H9 (cell line): ENCODE measurements around the gene ACSL6. TPM values are rescaled to one million over a fixed set of nuclear protein-coding genes. Genes with fewer than 3 reads are reported as not detected.

Experiments used
- DNase-seq: peaks from one replicate; pipeline ENCODE4 v3.0.0-alpha.2; 2017
- H2AFZ ChIP-seq: one replicate; pipeline ENCODE4 v1.6.1; 2013; ENCODE audit warnings: mild to moderate bottlenecking, low read length, control low read depth, moderate library complexity
- H2AK5ac ChIP-seq: 2 replicates; pipeline ENCODE4 v1.6.1; 2013; ENCODE audit warnings: low read length, control low read depth, mixed read lengths; ENCODE audit not compliant: insufficient read length
- H2BK120ac ChIP-seq: one replicate; pipeline ENCODE4 v1.6.1; 2013; ENCODE audit warnings: low read depth, mild to moderate bottlenecking, low read length, control low read depth, inconsistent platforms; ENCODE audit not compliant: poor library complexity, severe bottlenecking
- H2BK12ac ChIP-seq: 2 replicates; pipeline ENCODE4 v1.6.1; 2013; ENCODE audit warnings: low read length, control low read depth, mixed read lengths, low read depth; ENCODE audit not compliant: insufficient read length
- H2BK15ac ChIP-seq: 2 replicates; pipeline ENCODE4 v1.6.1; 2013; ENCODE audit warnings: low read depth, low read length, control low read depth
- H2BK20ac ChIP-seq: one replicate; pipeline ENCODE4 v1.6.1; 2013; ENCODE audit warnings: low read depth, mild to moderate bottlenecking, low read length, control low read depth, inconsistent platforms; ENCODE audit not compliant: poor library complexity, severe bottlenecking
- H2BK5ac ChIP-seq: 2 replicates; pipeline ENCODE4 v1.6.1; 2013; ENCODE audit warnings: low read length, control low read depth, mixed read lengths; ENCODE audit not compliant: insufficient read length
- H3K14ac ChIP-seq: 2 replicates; pipeline ENCODE4 v1.6.1; 2013; ENCODE audit warnings: low read length, control low read depth; ENCODE audit not compliant: insufficient read depth
- H3K18ac ChIP-seq: 2 replicates; pipeline ENCODE4 v1.6.1; 2013; ENCODE audit warnings: low read depth, mild to moderate bottlenecking, mixed read lengths, low read length, control low read depth; ENCODE audit not compliant: insufficient read length
- H3K23ac ChIP-seq: 2 replicates; pipeline ENCODE4 v1.6.1; 2013; ENCODE audit warnings: low read length, control low read depth, mixed read lengths, low read depth; ENCODE audit not compliant: insufficient read length
- H3K23me2 ChIP-seq: 2 replicates; pipeline ENCODE4 v1.6.1; 2013; ENCODE audit warnings: low read depth, mild to moderate bottlenecking, mixed read lengths, low read length, control low read depth; ENCODE audit not compliant: insufficient read length, poor library complexity, severe bottlenecking
- H3K27ac ChIP-seq: 2 replicates; pipeline ENCODE4 v1.5.1; 2013; ENCODE audit warnings: low read length, control low read depth, mixed read lengths, low read depth; ENCODE audit not compliant: insufficient read length
- H3K27me3 ChIP-seq: 2 replicates; pipeline ENCODE4 v1.6.1; 2013; ENCODE audit warnings: low read length, control low read depth, inconsistent platforms; ENCODE audit not compliant: insufficient read depth
- H3K4ac ChIP-seq: 2 replicates; pipeline ENCODE4 v1.6.1; 2013; ENCODE audit warnings: low read depth, mild to moderate bottlenecking, control low read depth, inconsistent platforms, low read length, moderate library complexity
- H3K4me1 ChIP-seq: 2 replicates; pipeline ENCODE4 v1.6.1; 2013; ENCODE audit warnings: low read length, control low read depth, inconsistent platforms; ENCODE audit not compliant: insufficient read depth
- H3K4me2 ChIP-seq: 2 replicates; pipeline ENCODE4 v1.6.1; 2013; ENCODE audit warnings: low read length, control low read depth, mixed read lengths; ENCODE audit not compliant: insufficient read length, insufficient read depth
- H3K56ac ChIP-seq: 2 replicates; pipeline ENCODE4 v1.6.1; 2013; ENCODE audit warnings: low read depth, mild to moderate bottlenecking, mixed read lengths, low read length, control low read depth; ENCODE audit not compliant: insufficient read length
- H3K79me1 ChIP-seq: 2 replicates; pipeline ENCODE4 v1.6.1; 2013; ENCODE audit warnings: low read depth, mild to moderate bottlenecking, moderate library complexity, low read length, control low read depth, inconsistent platforms; ENCODE audit not compliant: insufficient read depth, poor library complexity, severe bottlenecking
- H3K79me2 ChIP-seq: 2 replicates; pipeline ENCODE4 v1.6.1; 2013; ENCODE audit warnings: low read length, control low read depth, inconsistent platforms; ENCODE audit not compliant: insufficient read depth
- H3K9ac ChIP-seq: 2 replicates; pipeline ENCODE4 v1.6.1; 2013; ENCODE audit warnings: low read length, control low read depth, mixed read lengths; ENCODE audit not compliant: insufficient read length; ENCODE audit errors: extremely low read depth
- H3K9me3 ChIP-seq: one replicate; pipeline ENCODE4 v1.6.1; 2013; ENCODE audit warnings: low read depth, low read length, inconsistent platforms; ENCODE audit not compliant: control insufficient read depth
- H3T11ph ChIP-seq: one replicate; pipeline ENCODE4 v1.6.1; 2013; ENCODE audit warnings: mild to moderate bottlenecking, low read length, control low read depth, inconsistent platforms
- H4K20me1 ChIP-seq: one replicate; pipeline ENCODE4 v1.6.1; 2013; ENCODE audit not compliant: control insufficient read depth, insufficient read length, insufficient read depth
- H4K5ac ChIP-seq: 2 replicates; pipeline ENCODE4 v1.6.1; 2013; ENCODE audit warnings: low read depth, mild to moderate bottlenecking, mixed read lengths, low read length, control low read depth; ENCODE audit not compliant: insufficient read length
- H4K8ac ChIP-seq: replicated peaks from 2 replicates; pipeline ENCODE4 v1.6.1; 2013; ENCODE audit warnings: low read length, control low read depth, mixed read lengths, low read depth; ENCODE audit not compliant: insufficient read length
- H4K91ac ChIP-seq: 2 replicates; pipeline ENCODE4 v1.6.1; 2013; ENCODE audit warnings: low read depth, mild to moderate bottlenecking, moderate library complexity, mixed read lengths, low read length, control low read depth; ENCODE audit not compliant: insufficient read length
- H3K27ac Mint-ChIP-seq, 3 experiments: 2 replicates in 2 of 3; 3 replicates in 1 of 3; pipeline ENCODE4 v1.8.0; 2020 to 2021; ENCODE audit warnings: mixed read lengths in 3 of 3, mild to moderate bottlenecking in 1 of 3, moderate library complexity in 1 of 3
- H3K27me3 Mint-ChIP-seq: 2 replicates; pipeline ENCODE4 v1.8.0; 2021; ENCODE audit warnings: low read depth, mild to moderate bottlenecking, moderate library complexity, mixed read lengths
- H3K36me3 Mint-ChIP-seq, 3 experiments: 2 replicates in 2 of 3; 3 replicates in 1 of 3; pipeline ENCODE4 v1.8.0; 2020 to 2021; ENCODE audit warnings: low read depth in 3 of 3, mixed read lengths in 3 of 3; ENCODE audit not compliant: insufficient read depth in 1 of 3
- H3K4me1 Mint-ChIP-seq, 2 experiments: 2 replicates each; pipeline ENCODE4 v1.8.0; 2020; ENCODE audit warnings: mixed read lengths in 2 of 2
- H3K4me3 Mint-ChIP-seq, 2 experiments: 2 replicates in 1 of 2; 3 replicates in 1 of 2; pipeline ENCODE4 v1.8.0; 2020 to 2021; ENCODE audit warnings: mild to moderate bottlenecking in 2 of 2, mixed read lengths in 2 of 2, moderate library complexity in 1 of 2
- H3K9me3 Mint-ChIP-seq, 2 experiments: 2 replicates in 1 of 2; 3 replicates in 1 of 2; pipeline ENCODE4 v1.8.0; 2020; ENCODE audit warnings: mild to moderate bottlenecking in 2 of 2, mixed read lengths in 2 of 2, moderate library complexity in 1 of 2
- CTCF ChIP-seq: fragments of 200-600 bp; sonication (generic); conservative IDR thresholded peaks from 3 replicates; pipeline ENCODE4 v1.8.0; 2021; ENCODE audit warnings: antibody characterized with exemption, mild to moderate bottlenecking
- WGBS: extraction: QIAGEN DNeasy Blood & Tissue Kit; methylation state at CpG from one replicate; pipeline ENCODE4 v1.1.7; 2013; ENCODE audit warnings: missing lambda C conversion rate, low lambda C conversion rate, mixed read lengths; ENCODE audit not compliant: insufficient read length; ENCODE audit errors: extremely low coverage; 5-methylcytosine and 5-hydroxymethylcytosine counted together
- total RNA-seq: library from RNA; stranded (reverse); gene quantifications from 2 replicates; pipeline ENCODE4 v1.2.1, GENCODE V29; 2021

ACSL6 gene
- total RNA-seq, 1 experiment from 2014 or later = 1.6 TPM

- WGBS = no CpG with 5 or more reads among the region's 6 CpGs
- no peak overlapping the region for H3K27ac ChIP-seq
- H2BK12ac ChIP-seq = no peak overlapping the region
- H3K79me2 ChIP-seq = no peaks in the 10 kb centered on the region
- no peak overlapping the region for H3K56ac ChIP-seq
- peaks cover 35 to 38% of the 10 kb centered on the region in 2 experiments for H3K4me1 Mint-ChIP-seq
- no peaks in the 10 kb centered on the region for H3K9me3 ChIP-seq
- no peak overlapping the region for H4K8ac ChIP-seq
- peaks cover 36% of the 10 kb centered on the region for H3K27me3 Mint-ChIP-seq
- H3K4me2 ChIP-seq = no peak overlapping the region
- H2AFZ ChIP-seq = no peak overlapping the region
- H3K36me3 Mint-ChIP-seq = no peaks in the 10 kb centered on the region; a peak in 1 of 7 replicates
- H3K4me1 ChIP-seq = peaks cover 10% of the 10 kb centered on the region; the same call in 1 of the 2 replicates
- no peaks in the 10 kb centered on the region for H3K79me1 ChIP-seq
- H3K9ac ChIP-seq = no peak overlapping the region
- no peaks in the 10 kb centered on the region for H4K20me1 ChIP-seq
- H2BK5ac ChIP-seq = no peak overlapping the region
- H2BK20ac ChIP-seq = no peak overlapping the region
- H3K4ac ChIP-seq = no peak overlapping the region
- H3T11ph ChIP-seq = no peak overlapping the region
- no peak overlapping the region for H4K5ac ChIP-seq
- H3K4me3 Mint-ChIP-seq = no peak overlapping the region
- no peak overlapping the region for H2AK5ac ChIP-seq
- H3K23me2 ChIP-seq = peaks cover 7% of the 10 kb centered on the region
- no peak for DNase-seq
- TF ChIP-seq CTCF = no peak
- H3K14ac ChIP-seq = no peak overlapping the region
- no peak overlapping the region for H2BK120ac ChIP-seq
- no peak overlapping the region for H4K91ac ChIP-seq
- no peaks in the 10 kb centered on the region; a peak in 1 of 5 replicates for H3K9me3 Mint-ChIP-seq
- no peaks in the 10 kb centered on the region; the same call in 1 of the 2 replicates for H3K27me3 ChIP-seq
- no peak overlapping the region for H3K23ac ChIP-seq
- no peak overlapping the region for H3K18ac ChIP-seq
- H2BK15ac ChIP-seq = no peak overlapping the region
- no peak overlapping the region for H3K27ac Mint-ChIP-seq
Observed at GRCh38 chr5:132006331-132007120, 4.9 kb downstream of the ACSL6 start.
